ENCODE results near the gene FAAP100.

The FAAP100 gene

DNA sequence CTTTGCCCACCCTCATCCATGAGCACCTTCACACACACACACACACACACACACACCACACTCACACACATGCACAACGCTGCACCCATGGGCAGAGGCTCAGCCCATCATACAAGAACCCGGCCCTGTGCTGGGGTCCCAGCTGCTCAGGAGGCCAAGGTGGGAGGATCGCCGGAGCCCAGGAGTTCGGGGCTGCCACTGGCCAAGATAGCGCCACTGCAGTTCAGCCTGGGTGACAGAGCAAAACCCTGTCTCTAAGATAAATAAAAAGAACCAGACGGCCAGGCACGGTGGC is 27.3 kb downstream of the FAAP100 start:
- H3K9me3 ChIP-seq (ENCODE audit: control insufficient read depth in 1 of 2, low read length in 2 of 2): no peaks in the 10 kb centered on the region
- H3K27ac ChIP-seq (ENCODE audit: low read depth, low read length): no peak overlapping the region
- no peak overlapping the region for H3K4me3 ChIP-seq (ENCODE audit: low read depth in 1 of 2, low read length in 2 of 2)
- no peak overlapping the region for H3K9ac ChIP-seq (ENCODE audit: low read depth in 1 of 2, low read length in 2 of 2)
- H3K4me1 ChIP-seq (ENCODE audit: control insufficient read depth in 1 of 2, insufficient read depth in 2 of 2, low read length in 2 of 2): peaks cover 3 to 11% of the 10 kb centered on the region in 2 donors
- peaks cover 54 to 55% of the 10 kb centered on the region in 2 donors for H3K27me3 ChIP-seq (ENCODE audit: control insufficient read depth in 1 of 2, insufficient read depth in 2 of 2, low read length in 2 of 2)
- H3K36me3 ChIP-seq (ENCODE audit: control insufficient read depth in 1 of 2, insufficient read depth in 2 of 2, low read length in 2 of 2): no peaks in the 10 kb centered on the region

DNA sequence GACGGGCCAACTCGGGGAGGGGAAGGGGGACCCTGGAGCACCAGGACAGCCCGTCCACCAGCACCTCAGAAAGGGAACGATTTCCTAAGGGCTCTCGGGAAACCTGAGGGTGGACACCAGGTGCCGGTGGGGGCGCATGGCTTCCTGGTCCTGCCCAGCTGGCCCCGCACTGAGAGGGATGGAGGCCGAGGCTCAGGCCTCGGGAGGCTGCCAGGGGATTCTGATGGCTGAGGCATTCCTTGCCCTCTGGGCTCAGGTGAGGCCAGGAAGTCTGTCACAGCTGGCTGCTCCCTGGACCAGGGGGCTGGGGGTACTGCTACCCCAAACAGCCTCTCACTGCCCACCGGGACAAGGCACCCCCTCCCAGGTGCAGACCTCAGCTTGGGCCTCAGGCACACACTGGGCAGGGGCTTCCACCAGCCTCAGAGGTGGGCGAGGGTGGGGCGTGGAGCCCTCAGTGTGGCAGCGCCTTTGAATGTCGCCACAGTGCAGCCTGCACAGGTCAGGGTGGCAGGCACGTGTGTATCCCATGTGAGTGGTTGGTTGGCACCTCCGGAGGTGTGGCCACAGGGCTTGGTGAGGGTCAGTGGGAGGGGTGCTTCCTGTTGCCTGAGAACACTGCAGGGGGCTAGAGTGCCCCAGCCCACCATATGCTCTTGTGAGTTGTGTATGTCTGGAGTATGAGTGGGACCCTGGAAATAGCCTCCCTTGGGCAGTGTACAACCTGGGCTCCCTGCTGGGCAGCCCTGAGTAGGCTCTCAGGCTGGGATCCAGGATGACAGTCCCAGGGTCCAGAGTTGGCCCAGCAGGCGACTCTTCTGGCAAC is 27.9 kb downstream of the FAAP100 start:
- Histone ChIP-seq H3K9me3 (ENCODE audit: control insufficient read depth in 1 of 2, low read length in 2 of 2) (no peaks in the 10 kb centered on the region), H3K36me3 (ENCODE audit: control insufficient read depth in 1 of 2, insufficient read depth in 2 of 2, low read length in 2 of 2) (no peaks in the 10 kb centered on the region), H3K27ac (ENCODE audit: low read depth, low read length) (no peak overlapping the region), H3K4me1 (ENCODE audit: control insufficient read depth in 1 of 2, insufficient read depth in 2 of 2, low read length in 2 of 2) (peaks cover 9 to 16% of the 10 kb centered on the region in 2 donors), H3K27me3 (ENCODE audit: control insufficient read depth in 1 of 2, insufficient read depth in 2 of 2, low read length in 2 of 2) (peaks cover 51% of the 10 kb centered on the region in 2 donors), H3K4me3 (ENCODE audit: low read depth in 1 of 2, low read length in 2 of 2) (no peak overlapping the region), H3K9ac (ENCODE audit: low read depth in 1 of 2, low read length in 2 of 2) (no peak overlapping the region)

DNA sequence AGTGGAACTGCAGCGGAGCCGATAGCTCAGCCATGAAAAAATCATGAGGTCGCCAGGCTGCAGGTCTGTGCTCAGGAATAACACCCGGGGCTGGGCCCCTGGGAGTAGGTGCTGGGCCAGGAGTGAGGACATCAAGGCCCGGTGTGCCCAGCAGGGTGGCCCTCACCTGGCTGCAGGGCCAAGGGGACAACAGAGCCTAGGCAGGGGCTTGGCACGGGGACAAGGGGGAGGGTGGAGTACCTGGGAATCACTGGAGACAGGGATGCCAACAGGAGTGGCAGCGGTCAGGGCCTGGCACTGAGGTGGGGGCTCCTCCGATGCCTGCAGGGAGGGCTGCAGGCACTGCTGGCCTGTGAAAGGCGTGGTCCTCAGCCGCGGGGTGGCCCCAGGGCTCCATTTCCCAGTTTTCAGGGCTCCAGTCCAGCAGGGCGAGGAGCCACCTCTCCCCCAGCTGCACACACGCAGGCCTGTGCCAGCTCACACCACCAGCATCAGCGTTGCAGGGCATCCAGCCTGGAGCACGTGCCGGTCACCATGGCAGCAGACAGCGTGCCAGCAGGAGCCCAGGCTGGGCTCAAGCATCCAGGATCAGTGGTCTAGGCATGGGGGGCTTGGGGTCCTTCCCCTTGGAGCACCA is 28.6 kb downstream of the FAAP100 start:
- no peaks in the 10 kb centered on the region for H3K36me3 ChIP-seq (ENCODE audit: control insufficient read depth in 1 of 2, insufficient read depth in 2 of 2, low read length in 2 of 2)
- no peak overlapping the region for H3K4me3 ChIP-seq (ENCODE audit: low read depth in 1 of 2, low read length in 2 of 2)
- peaks cover 43 to 44% of the 10 kb centered on the region in 2 donors for H3K27me3 ChIP-seq (ENCODE audit: control insufficient read depth in 1 of 2, insufficient read depth in 2 of 2, low read length in 2 of 2)
- H3K4me1 ChIP-seq (ENCODE audit: control insufficient read depth in 1 of 2, insufficient read depth in 2 of 2, low read length in 2 of 2): peaks cover 12 to 18% of the 10 kb centered on the region in 2 donors
- H3K9me3 ChIP-seq (ENCODE audit: control insufficient read depth in 1 of 2, low read length in 2 of 2): no peaks in the 10 kb centered on the region
- H3K9ac ChIP-seq (ENCODE audit: low read depth in 1 of 2, low read length in 2 of 2): no peak overlapping the region
- no peak overlapping the region for H3K27ac ChIP-seq (ENCODE audit: low read depth, low read length)

DNA sequence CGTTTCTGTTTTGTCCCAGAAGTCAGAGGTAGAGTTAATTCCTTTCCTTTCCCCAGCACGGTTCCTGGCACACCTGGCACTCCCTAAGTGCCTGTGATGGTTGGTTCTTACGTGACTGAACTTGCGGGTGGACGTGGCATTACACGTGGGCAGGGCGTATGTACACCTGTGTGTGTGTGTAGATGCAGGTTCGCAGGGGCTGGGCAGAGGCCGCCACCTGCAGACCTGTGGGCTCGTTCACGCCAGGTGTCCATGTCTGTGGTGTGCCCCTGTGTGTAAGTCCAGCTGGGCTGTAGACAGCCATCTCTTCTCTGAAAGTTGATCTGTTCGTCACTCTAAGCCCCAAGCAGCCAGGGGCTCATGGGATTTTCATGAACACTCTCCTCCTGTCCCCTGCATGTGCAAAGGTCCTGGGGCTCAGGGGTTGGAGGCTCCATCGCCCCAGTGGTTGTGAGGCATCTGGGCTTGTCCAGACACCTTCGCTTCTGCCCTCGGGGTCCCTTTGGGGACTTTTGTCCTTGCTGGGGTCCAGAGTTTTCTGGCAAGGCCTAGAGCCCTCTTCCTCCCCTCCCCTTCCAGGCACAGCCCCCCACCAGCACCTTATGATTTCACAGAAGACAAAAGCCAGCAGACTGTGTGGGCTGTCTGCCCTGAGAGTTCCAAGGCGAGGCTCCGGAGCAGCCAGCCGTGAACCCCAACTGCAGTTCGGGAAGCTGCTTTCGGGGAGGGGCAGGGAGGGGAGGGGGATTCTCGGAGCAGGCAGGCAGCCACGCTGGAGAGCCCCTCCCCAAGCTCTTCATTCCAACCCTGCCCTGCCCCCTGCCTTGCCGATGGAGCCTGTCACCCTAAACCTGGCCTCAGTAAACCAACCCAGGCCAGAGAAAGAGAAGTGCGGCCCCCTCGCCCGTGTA is 29.4 kb downstream of the FAAP100 start:
- Histone ChIP-seq H3K27ac (ENCODE audit: low read depth, low read length) (no peak overlapping the region), H3K4me1 (ENCODE audit: control insufficient read depth in 1 of 2, insufficient read depth in 2 of 2, low read length in 2 of 2) (peaks cover 16 to 23% of the 10 kb centered on the region in 2 donors), H3K9ac (ENCODE audit: low read depth in 1 of 2, low read length in 2 of 2) (no peak overlapping the region), H3K27me3 (ENCODE audit: control insufficient read depth in 1 of 2, insufficient read depth in 2 of 2, low read length in 2 of 2) (peaks cover 36 to 37% of the 10 kb centered on the region in 2 donors), H3K36me3 (ENCODE audit: control insufficient read depth in 1 of 2, insufficient read depth in 2 of 2, low read length in 2 of 2) (no peaks in the 10 kb centered on the region), H3K9me3 (ENCODE audit: control insufficient read depth in 1 of 2, low read length in 2 of 2) (no peaks in the 10 kb centered on the region), H3K4me3 (ENCODE audit: low read depth in 1 of 2, low read length in 2 of 2) (no peak overlapping the region)

DNA sequence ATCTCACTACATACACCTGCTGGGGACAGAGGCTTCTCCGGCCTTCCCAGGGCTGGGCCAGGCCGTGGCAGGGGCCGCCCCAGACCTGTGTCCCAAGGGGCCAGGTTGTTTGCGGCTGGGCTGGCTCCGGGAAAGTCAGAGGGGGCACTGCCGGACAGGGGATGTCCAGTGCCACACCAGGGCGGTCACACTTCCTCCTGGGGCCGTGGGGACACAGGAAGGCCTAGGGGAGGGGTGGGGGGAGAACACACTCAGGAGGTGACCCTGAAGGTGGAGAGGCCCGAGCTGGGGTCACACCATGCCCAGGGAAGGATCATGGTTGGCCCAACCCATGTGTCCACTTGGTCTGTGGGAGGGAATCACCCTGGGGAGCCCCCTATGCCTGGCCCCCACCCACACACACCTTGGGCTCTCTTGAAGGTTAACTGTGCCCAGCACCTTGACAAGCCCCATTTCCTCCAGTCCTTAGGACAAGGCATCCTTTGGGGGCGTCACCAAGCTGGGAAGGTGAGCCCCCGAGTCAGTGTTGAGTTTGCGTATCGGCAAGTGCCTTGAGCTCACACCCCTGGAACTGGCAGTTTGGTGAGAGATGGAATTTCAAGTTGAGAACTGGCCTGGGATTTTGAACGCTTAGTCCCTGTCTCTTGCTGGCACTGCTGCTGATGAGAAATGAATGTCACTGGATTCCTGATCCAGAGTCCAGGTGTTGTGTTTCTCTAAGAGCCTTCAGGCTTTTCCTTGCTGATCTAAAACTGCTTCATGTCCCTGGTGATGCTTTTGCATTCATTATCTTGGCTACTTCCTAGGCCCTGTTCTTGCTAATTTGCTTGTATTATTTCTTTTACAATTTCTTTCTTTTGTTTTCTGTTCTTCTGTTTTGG is 31.9 kb downstream of the FAAP100 start:
- Histone ChIP-seq H3K9ac (ENCODE audit: low read depth in 1 of 2, low read length in 2 of 2) (peak overlapping the region; percentile 57 to 60), H3K4me1 (ENCODE audit: control insufficient read depth in 1 of 2, insufficient read depth in 2 of 2, low read length in 2 of 2) (peaks cover 27 to 40% of the 10 kb centered on the region in 2 donors), H3K4me3 (ENCODE audit: low read depth in 1 of 2, low read length in 2 of 2) (peak overlapping the region in 1 of 2 donors; percentile 59), H3K36me3 (ENCODE audit: control insufficient read depth in 1 of 2, insufficient read depth in 2 of 2, low read length in 2 of 2) (no peaks in the 10 kb centered on the region), H3K27me3 (ENCODE audit: control insufficient read depth in 1 of 2, insufficient read depth in 2 of 2, low read length in 2 of 2) (peaks cover 16% of the 10 kb centered on the region in 2 donors), H3K9me3 (ENCODE audit: control insufficient read depth in 1 of 2, low read length in 2 of 2) (no peaks in the 10 kb centered on the region), H3K27ac (ENCODE audit: low read depth, low read length) (no peak overlapping the region)

DNA sequence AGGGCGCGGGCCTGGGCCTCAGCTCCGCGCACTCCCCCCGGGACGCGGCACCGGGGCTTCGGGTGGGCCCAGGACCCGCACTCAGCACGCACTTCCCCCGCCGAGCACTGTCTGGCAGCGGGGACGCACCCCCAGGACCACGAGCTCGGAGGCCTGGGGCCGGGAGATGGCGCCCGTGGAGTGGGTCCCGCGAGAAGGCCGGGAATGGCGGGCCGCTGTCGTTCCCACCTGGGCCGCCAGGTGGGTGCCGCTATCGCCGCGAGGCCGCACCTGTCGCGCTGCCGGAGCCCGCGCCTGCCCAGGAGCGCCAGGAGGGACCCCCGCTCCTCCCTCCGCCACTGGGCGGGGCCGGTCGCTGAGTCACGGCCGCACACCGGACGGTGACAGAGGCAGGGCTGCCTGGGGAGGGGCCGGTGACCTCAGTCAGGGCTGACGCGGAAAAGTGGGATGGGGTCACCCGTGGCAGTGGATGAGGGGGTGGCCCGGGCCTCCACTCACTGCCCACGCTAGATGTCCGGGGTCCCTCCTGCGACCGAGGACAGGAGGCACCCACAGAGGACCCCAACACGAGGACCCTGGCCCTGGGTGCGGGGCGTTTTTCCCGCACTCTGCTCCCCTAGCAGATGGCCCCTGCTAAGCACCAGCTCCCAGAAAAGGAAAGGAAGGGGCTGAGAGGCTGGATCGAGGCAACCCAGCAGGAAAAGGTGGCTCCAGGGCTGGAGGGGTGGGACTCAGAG is 32.7 kb downstream of the FAAP100 start:
- Histone ChIP-seq H3K27me3 (ENCODE audit: control insufficient read depth in 1 of 2, insufficient read depth in 2 of 2, low read length in 2 of 2) (peaks cover 10 to 13% of the 10 kb centered on the region in 2 donors), H3K4me3 (ENCODE audit: low read depth in 1 of 2, low read length in 2 of 2) (peak overlapping the region; percentile 59 to 67), H3K27ac (ENCODE audit: low read depth, low read length) (peak overlapping the region; percentile 44), H3K36me3 (ENCODE audit: control insufficient read depth in 1 of 2, insufficient read depth in 2 of 2, low read length in 2 of 2) (no peaks in the 10 kb centered on the region), H3K9me3 (ENCODE audit: control insufficient read depth in 1 of 2, low read length in 2 of 2) (no peaks in the 10 kb centered on the region), H3K9ac (ENCODE audit: low read depth in 1 of 2, low read length in 2 of 2) (peak overlapping the region; percentile 57 to 60), H3K4me1 (ENCODE audit: control insufficient read depth in 1 of 2, insufficient read depth in 2 of 2, low read length in 2 of 2) (peaks cover 28 to 40% of the 10 kb centered on the region in 2 donors)

DNA sequence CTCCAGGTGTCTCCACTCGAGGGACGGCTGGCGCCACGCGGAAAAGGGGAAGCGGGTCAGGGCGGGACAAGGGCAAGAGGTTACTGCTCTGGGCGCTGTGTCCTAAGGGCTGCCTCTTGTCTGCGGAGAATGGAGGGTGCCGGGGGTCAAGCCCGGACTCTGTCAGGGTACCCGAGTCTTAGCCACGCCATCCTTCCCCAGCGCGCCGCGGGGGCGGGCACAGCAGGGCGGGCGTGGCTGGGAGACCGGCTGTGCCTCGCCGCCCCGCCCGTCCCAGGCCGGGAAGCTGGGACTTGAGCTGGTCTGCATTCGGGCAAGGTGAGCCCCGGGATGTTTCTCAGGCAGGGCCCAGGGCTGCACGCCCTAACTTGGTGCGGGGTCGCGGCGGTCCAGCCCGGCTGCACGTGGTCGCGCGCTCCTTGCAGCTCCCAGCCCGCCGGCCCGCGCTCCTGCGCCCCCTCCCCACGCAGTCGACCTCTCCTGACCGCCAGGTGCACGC is 33.3 kb downstream of the FAAP100 start:
- H3K27ac ChIP-seq (ENCODE audit: low read depth, low read length): peak overlapping the region; percentile 44

DNA sequence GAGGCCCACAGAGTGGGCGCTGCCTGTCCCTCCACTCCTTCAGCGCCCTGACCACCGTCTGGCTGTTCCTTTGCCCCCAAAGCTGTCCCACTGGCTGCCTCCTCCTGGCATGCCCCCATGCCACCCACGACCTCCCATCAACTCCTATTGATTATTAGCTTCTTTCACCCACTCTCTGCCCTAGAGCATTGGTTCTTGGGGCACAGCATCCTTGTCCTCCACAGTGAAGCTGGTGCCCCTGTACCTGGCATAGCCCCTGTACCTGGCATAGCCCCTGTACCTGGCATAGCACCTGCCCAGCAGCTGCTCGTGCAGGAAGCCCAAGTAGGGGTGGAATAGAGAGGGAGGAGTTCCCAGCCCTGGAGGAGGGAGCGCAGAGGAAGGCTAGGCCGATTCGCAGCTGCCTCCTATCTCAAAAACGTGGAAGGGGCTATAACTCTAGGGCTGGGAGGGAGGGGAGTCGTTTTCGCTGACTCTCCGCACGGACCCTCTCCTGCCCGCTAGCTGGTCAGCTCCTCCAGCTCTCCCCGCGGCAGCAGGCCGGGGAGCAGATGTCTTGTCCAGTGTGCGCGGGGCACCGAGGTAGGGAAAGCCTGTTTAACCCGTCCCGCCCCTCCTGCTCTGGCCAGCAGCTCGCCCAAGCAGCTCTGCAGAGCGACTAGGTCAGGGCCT is 33.9 kb downstream of the FAAP100 start:
- Histone ChIP-seq H3K36me3 (ENCODE audit: control insufficient read depth in 1 of 2, insufficient read depth in 2 of 2, low read length in 2 of 2) (no peaks in the 10 kb centered on the region), H3K9me3 (ENCODE audit: control insufficient read depth in 1 of 2, low read length in 2 of 2) (no peaks in the 10 kb centered on the region), H3K27me3 (ENCODE audit: control insufficient read depth in 1 of 2, insufficient read depth in 2 of 2, low read length in 2 of 2) (peaks cover 0 to under 1% of the 10 kb centered on the region in 2 donors), H3K4me3 (ENCODE audit: low read depth in 1 of 2, low read length in 2 of 2) (peak overlapping the region; percentile 59 to 67), H3K27ac (ENCODE audit: low read depth, low read length) (no peak overlapping the region), H3K4me1 (ENCODE audit: control insufficient read depth in 1 of 2, insufficient read depth in 2 of 2, low read length in 2 of 2) (peaks cover 28 to 40% of the 10 kb centered on the region in 2 donors), H3K9ac (ENCODE audit: low read depth in 1 of 2, low read length in 2 of 2) (peak overlapping the region; percentile 57 to 60)

More for the DNA sequence above, 33.3 kb downstream of the FAAP100 start:
- peak overlapping the region; percentile 59 to 67 for H3K4me3 ChIP-seq (ENCODE audit: low read depth in 1 of 2, low read length in 2 of 2)
- H3K9me3 ChIP-seq (ENCODE audit: control insufficient read depth in 1 of 2, low read length in 2 of 2): no peaks in the 10 kb centered on the region
- H3K4me1 ChIP-seq (ENCODE audit: control insufficient read depth in 1 of 2, insufficient read depth in 2 of 2, low read length in 2 of 2): peaks cover 28 to 40% of the 10 kb centered on the region in 2 donors
- H3K9ac ChIP-seq (ENCODE audit: low read depth in 1 of 2, low read length in 2 of 2): peak overlapping the region; percentile 57 to 60
- H3K36me3 ChIP-seq (ENCODE audit: control insufficient read depth in 1 of 2, insufficient read depth in 2 of 2, low read length in 2 of 2): no peaks in the 10 kb centered on the region
- H3K27me3 ChIP-seq (ENCODE audit: control insufficient read depth in 1 of 2, insufficient read depth in 2 of 2, low read length in 2 of 2): peaks cover 4 to 7% of the 10 kb centered on the region in 2 donors

All from duodenal mucosa (tissue), 2 donors.